Heart left ventricle (tissue), 13 donors: ENCODE measurements around the gene BCL2L1.

Experiments
- POLR2A ChIP-seq, 2 donors: fragments of 450-650 bp; IDR thresholded peaks; one replicate each; pipeline ENCODE4 v1.6.1; 2017; ENCODE audit warnings: antibody characterized with exemption in 2 of 2, mild to moderate bottlenecking in 2 of 2, moderate library complexity in 2 of 2
- TF ChIP-seq, protein P1 (sequence below), 12 donors: fragments of 200-600 bp; sonication (generic) in 4 of 12; IDR thresholded peaks; one replicate each; pipeline versions ENCODE4 v1.5.0 to v1.8.0; 2018 to 2022; ENCODE audit warnings: antibody characterized with exemption in 12 of 12, mild to moderate bottlenecking in 5 of 12
- donor health status: ischemic (EF 13 %, LVEDD 7.1; RV severe dilation, severe dysfunction).
- donor health status: DM: no; HTN: yes; CAD: no.
- donor health status: DM: no; HTN: no; CAD: no.
- donor health status: ischemic (EF 25% LVEDD 6.9; RV normal size, moderate dysfunction).
- donor health status: ischemic (EF 25% LVEDD 5.7; RV mildly dilated, moderate dysfunction).
- donor health status: ischemic (EF 35%, LVEDD 5.7; RV mildly dilated, moderate dysfunction).
- donor health status: nonischemic (EF 11% LVEDD 7.7; RV severe dilation, severe dysfunction).
- donor health status: DM: yes; HTN: yes; CAD: no.
- donor health status: PGD.
- donor health status: ischemic (EF 29% LVEDD 5.4; RV normal size, mild dysfunction).
- donor health status: nonischemic (EF 23%, LVEDD 6.1; RV moderate dilation, normal function).

GRCh38 chr20:31681128-31681727 lies 41.4 kb downstream of the BCL2L1 start:
- TF ChIP-seq, protein P1, sequence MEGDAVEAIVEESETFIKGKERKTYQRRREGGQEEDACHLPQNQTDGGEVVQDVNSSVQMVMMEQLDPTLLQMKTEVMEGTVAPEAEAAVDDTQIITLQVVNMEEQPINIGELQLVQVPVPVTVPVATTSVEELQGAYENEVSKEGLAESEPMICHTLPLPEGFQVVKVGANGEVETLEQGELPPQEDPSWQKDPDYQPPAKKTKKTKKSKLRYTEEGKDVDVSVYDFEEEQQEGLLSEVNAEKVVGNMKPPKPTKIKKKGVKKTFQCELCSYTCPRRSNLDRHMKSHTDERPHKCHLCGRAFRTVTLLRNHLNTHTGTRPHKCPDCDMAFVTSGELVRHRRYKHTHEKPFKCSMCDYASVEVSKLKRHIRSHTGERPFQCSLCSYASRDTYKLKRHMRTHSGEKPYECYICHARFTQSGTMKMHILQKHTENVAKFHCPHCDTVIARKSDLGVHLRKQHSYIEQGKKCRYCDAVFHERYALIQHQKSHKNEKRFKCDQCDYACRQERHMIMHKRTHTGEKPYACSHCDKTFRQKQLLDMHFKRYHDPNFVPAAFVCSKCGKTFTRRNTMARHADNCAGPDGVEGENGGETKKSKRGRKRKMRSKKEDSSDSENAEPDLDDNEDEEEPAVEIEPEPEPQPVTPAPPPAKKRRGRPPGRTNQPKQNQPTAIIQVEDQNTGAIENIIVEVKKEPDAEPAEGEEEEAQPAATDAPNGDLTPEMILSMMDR (IDR thresholded peaks at IDR 0.05), result no peak
- TF ChIP-seq POLR2A (IDR thresholded peaks at IDR 0.05), result no peak
